Naive B cell (primary cell): Measurements from ENCODE around the gene TANC1. TPM values are rescaled to one million over a fixed set of nuclear protein-coding genes. Genes with fewer than 3 reads are reported as not detected.

Source experiments
- ATAC-seq, 2 donors: fragments of 150-1000 bp; cut with Tn5 transposase; 2 replicates each; pipeline ENCODE4 v1.10.0; 2021; ENCODE audit warnings: low read depth in 2 of 2, mild to moderate bottlenecking in 2 of 2, moderate library complexity in 2 of 2
- DNase-seq: peaks from one replicate; pipeline ENCODE4 v3.0.0; 2022
- H3K27ac Mint-ChIP-seq, 6 donors: one replicate each; pipeline ENCODE4 v1.8.0; 2020 to 2022; ENCODE audit warnings: mild to moderate bottlenecking in 6 of 6, mixed read lengths in 6 of 6, moderate library complexity in 5 of 6, inconsistent platforms in 2 of 6
- H3K27me3 Mint-ChIP-seq, 3 donors: one replicate each; pipeline ENCODE4 v1.8.0; 2021 to 2022; ENCODE audit warnings: mixed read lengths in 3 of 3, mild to moderate bottlenecking in 1 of 3
- H3K36me3 Mint-ChIP-seq, 2 donors: one replicate each; pipeline ENCODE4 v1.8.0; 2020 to 2022; ENCODE audit warnings: mixed read lengths in 2 of 2, inconsistent platforms in 1 of 2, mild to moderate bottlenecking in 1 of 2
- H3K4me1 Mint-ChIP-seq, 3 donors: one replicate each; pipeline ENCODE4 v1.8.0; 2020 to 2022; ENCODE audit warnings: mixed read lengths in 3 of 3, inconsistent platforms in 1 of 3, mild to moderate bottlenecking in 1 of 3, moderate library complexity in 1 of 3
- H3K4me3 Mint-ChIP-seq, 8 donors: one replicate each; pipeline ENCODE4 v1.8.0; 2020 to 2022; ENCODE audit warnings: mild to moderate bottlenecking in 8 of 8, mixed read lengths in 8 of 8, moderate library complexity in 8 of 8, inconsistent platforms in 2 of 8
- H3K9me3 Mint-ChIP-seq, 7 donors: one replicate each; pipeline ENCODE4 v1.8.0; 2020 to 2022; ENCODE audit warnings: mixed read lengths in 7 of 7, mild to moderate bottlenecking in 5 of 7, inconsistent platforms in 2 of 7, moderate library complexity in 1 of 7
- polyA plus RNA-seq, 6 donors: library from polyadenylated mRNA; unstranded; fragments of 300-500 nt; fragmentation: Illumina TruSeq; gene quantifications; one replicate each; pipeline ENCODE4 v1.2.3, GENCODE V29; 2021; ENCODE audit warnings: low read depth in 6 of 6

The TANC1 gene
- polyA plus RNA-seq, 6 donors from 2014 or later: 0.05 to 0.16 (median 0.09) TPM; not detected in 2

DNA sequence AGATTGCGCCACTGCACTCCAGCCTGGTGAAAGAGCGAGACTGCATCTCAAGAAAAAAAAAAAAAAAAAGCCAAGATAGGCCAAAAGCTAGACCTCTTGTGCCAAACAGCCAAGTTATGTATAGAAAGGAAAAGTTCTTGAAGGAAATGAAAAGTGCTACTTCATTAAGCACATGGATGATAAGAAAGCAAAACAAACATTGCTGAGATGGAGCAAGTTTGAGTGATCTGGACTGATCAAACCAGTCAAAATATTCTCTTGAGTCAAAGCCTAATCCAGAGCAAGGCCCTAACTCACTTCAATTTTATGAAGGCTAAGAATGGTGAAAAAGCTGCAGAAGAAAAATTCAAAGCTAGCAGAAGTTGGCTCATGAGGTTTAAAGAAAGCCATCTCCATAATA, 28.1 kb upstream of the TANC1 start:
- Mint-ChIP-seq H3K36me3 (no peaks in the 10 kb centered on the region), H3K9me3 (peaks cover 0 to 5% (median 0%) of the 10 kb centered on the region in 7 donors), H3K27me3 (peaks cover 0 to 3% (median 0%) of the 10 kb centered on the region in 3 donors), H3K4me1 (no peaks in the 10 kb centered on the region), H3K4me3 (no peak overlapping the region), H3K27ac (no peak overlapping the region)
- DNase-seq (no peak), ATAC-seq (no peak)

DNA sequence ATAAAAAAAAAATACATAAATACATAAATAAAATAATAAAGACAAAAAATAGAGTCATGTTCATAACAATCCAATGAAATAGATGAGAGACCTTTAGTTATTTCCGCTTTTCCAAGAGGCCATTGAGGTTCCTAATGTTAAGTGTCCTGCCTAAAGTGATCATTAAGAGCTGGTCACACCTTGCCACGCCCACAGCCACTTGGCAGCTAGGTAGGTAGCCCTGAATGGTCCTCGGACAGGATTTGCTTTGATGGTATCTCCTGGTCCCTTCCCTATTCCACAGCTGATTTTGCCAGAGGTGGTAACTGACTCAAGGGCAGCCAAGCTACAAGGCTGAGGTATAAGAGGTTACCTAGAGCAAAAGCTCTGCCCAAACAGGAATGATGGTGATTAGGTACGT, 24.5 kb upstream of the TANC1 start:
- no peak overlapping the region for H3K4me3 Mint-ChIP-seq
- ATAC-seq: no peak

DNA sequence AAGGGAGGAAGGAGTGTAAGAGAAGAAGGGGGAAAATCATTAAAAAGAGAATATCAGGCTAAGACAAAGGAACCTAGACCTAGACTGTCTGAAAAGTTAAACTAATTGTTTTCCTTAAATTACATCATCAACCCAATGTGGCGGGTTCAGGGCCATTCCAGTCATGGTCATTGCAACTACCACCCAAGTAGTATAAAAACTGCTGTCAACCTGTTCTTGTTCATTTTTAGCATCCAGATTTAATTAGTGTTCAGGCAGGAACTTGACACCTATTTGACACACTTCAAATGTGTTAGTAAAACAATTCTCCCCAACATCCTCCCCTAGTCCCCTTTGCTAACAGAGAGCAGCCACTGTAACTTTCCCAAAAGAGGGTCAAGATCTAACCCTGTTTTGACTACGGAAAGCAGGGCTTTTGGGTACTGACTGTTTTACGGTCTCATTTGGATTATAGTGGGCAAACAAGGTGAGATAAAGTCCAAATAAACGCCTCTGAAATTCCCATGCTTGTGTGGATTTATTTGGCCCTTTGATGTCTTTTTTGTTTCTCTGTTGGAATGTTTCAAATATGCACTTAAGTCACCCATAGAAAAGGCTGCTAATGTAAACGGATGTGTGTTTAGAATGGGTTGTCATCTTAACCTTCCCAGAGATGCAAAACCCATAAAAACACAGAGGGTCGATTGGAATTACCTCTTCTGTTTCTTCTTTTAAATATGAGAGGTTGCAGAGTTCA, 19.3 kb upstream of the TANC1 start:
- peaks cover 0 to 5% (median 2%) of the 10 kb centered on the region in 7 donors for H3K9me3 Mint-ChIP-seq
- ATAC-seq (no peak), DNase-seq (no peak)
- peaks cover 0 to 3% of the 10 kb centered on the region in 2 donors for H3K36me3 Mint-ChIP-seq
- H3K4me3 Mint-ChIP-seq: no peak overlapping the region
- H3K4me1 Mint-ChIP-seq: peaks cover 4 to 17% (median 6%) of the 10 kb centered on the region in 3 donors
- peaks cover 0 to 9% (median 0%) of the 10 kb centered on the region in 3 donors for H3K27me3 Mint-ChIP-seq
- peak overlapping the region in 1 of 6 donors; percentile 66 for H3K27ac Mint-ChIP-seq

More for the DNA sequence above, 24.5 kb upstream of the TANC1 start:
- Mint-ChIP-seq H3K4me1 (peaks cover 0 to 11% (median 0%) of the 10 kb centered on the region in 3 donors), H3K9me3 (peaks cover 0 to 5% (median 2%) of the 10 kb centered on the region in 7 donors), H3K27ac (no peak overlapping the region), H3K36me3 (peaks cover 0 to 3% of the 10 kb centered on the region in 2 donors), H3K27me3 (no peaks in the 10 kb centered on the region)
- no peak for DNase-seq

DNA sequence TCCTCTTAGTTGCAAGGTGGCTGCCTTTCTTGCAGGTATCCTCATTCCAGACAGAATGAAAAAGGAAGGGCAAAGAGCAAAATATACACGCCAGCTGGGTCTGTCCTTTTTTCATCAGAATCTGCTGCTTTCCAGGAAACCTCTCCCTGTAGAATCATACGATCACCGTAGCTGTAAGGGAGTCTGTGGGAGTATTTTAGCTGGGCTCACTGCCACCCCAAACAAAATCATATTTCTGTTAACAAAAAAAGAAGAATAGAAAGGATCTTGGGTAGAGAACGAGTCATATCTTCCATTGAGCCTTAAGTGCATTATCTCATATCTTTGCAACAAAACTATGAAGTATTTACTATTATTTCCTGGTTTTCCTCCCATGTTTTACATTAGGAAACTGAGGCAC, 15.0 kb upstream of the TANC1 start:
- Mint-ChIP-seq H3K27me3 (peaks cover 26 to 34% (median 29%) of the 10 kb centered on the region in 3 donors), H3K4me1 (peaks cover 4 to 10% (median 9%) of the 10 kb centered on the region in 3 donors), H3K27ac (no peak overlapping the region), H3K9me3 (peaks cover 0 to 2% (median 0%) of the 10 kb centered on the region in 7 donors), H3K4me3 (no peak overlapping the region), H3K36me3 (no peaks in the 10 kb centered on the region)
- DNase-seq: no peak
- ATAC-seq: no peak

DNA sequence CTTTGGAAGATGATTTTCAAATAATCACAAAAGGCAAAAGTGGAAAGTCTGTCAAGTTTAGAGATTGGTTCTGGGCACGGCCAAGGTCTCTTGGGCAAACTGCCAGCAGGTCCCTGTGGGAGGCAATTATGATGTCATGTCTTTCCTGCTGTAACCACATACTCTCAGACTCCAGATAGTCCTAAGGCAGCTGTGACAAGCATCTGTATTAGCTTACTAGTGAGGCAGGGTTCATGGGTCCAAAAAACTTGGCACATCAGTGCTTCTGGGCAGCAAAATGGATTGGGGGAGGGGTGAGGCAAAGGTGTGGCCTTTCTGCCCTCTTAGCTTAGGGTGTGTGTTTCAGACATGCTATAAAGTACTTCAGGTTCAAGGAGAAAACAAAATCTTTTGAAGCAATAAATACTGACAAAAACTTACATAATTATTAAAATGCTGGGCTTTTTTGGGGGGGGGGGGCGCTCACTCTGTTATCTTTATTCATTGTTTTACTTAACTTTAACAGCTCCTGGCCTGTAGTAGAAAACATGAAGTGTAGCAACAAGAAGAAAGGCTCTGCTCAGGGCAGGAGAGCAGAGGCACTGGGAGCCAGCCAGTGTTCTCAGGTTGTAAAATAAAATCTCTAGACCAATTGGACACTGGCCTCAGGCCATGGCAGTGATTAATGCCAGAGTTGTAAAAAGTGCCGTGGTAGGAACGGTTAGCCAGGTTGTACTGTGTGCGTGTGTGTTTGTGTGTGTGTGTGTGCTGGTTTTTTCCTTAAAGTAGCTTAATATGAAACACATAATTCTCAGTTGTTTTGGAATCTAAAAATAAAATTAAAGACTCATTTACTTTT, 14.3 kb upstream of the TANC1 start:
- Mint-ChIP-seq H3K36me3 (no peaks in the 10 kb centered on the region), H3K9me3 (peaks cover 0 to 2% (median 0%) of the 10 kb centered on the region in 7 donors), H3K4me3 (no peak overlapping the region), H3K4me1 (peaks cover 4 to 10% (median 9%) of the 10 kb centered on the region in 3 donors), H3K27me3 (peaks cover 32 to 37% (median 33%) of the 10 kb centered on the region in 3 donors), H3K27ac (peak overlapping the region in 1 of 6 donors; percentile 78)
- DNase-seq (no peak), ATAC-seq (peak; percentile 28 to 43)

DNA sequence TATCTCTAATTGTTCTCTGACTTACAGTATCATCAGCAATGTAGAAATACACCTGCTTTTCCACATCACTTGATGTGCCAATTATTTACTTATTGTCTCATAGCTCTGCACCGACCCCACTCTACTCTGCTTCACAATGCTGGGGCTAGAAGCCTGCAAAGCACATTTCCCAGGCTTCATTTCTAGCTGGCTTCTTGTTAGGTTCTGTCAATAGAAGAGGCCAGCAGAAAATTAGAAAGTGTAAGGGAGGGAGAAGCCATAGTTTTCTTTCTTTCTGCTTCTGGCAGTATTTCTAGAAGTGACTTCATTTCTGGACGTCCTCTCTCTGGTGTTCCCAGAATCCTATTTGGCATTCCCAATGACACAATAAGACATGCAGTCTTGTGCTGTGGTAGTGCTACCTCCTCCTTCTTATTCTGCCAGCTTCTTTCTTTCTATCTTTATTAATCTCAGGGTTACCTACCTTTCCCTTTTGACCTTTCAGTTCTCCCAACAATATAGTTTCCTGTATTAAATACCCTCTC, 12.5 kb upstream of the TANC1 start:
- H3K9me3 Mint-ChIP-seq: peaks cover 0 to 2% (median 0%) of the 10 kb centered on the region in 7 donors
- DNase-seq: no peak
- no peaks in the 10 kb centered on the region for H3K36me3 Mint-ChIP-seq
- H3K4me3 Mint-ChIP-seq: no peak overlapping the region
- peaks cover 4 to 10% (median 9%) of the 10 kb centered on the region in 3 donors for H3K4me1 Mint-ChIP-seq
- H3K27ac Mint-ChIP-seq: no peak overlapping the region
- peaks cover 34 to 37% (median 36%) of the 10 kb centered on the region in 3 donors for H3K27me3 Mint-ChIP-seq
- no peak for ATAC-seq

DNA sequence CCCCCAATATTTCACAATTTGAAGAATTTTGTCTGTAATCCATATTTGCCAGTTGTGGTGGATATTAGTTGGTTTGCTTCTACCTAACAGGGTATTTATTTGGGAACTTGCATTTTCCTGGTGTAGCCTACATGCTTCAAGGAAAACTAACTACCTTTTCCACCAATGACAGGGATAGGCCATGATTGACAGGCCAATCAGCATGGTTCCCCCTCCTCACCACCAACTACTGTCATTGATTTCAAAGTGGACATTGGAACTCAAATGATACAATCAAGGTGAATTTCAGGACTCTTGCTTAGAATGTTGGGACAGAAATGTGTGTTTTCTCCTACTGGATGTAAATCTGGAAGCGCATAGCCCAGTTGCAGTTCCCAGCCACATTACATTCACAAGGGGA, 10.1 kb upstream of the TANC1 start:
- Mint-ChIP-seq H3K4me1 (peaks cover 4 to 10% (median 9%) of the 10 kb centered on the region in 3 donors), H3K9me3 (peaks cover 0 to 6% (median 0%) of the 10 kb centered on the region in 7 donors), H3K36me3 (no peaks in the 10 kb centered on the region), H3K27ac (no peak overlapping the region), H3K27me3 (peaks cover 34 to 40% (median 37%) of the 10 kb centered on the region in 3 donors), H3K4me3 (no peak overlapping the region)
- DNase-seq (no peak), ATAC-seq (no peak)

DNA sequence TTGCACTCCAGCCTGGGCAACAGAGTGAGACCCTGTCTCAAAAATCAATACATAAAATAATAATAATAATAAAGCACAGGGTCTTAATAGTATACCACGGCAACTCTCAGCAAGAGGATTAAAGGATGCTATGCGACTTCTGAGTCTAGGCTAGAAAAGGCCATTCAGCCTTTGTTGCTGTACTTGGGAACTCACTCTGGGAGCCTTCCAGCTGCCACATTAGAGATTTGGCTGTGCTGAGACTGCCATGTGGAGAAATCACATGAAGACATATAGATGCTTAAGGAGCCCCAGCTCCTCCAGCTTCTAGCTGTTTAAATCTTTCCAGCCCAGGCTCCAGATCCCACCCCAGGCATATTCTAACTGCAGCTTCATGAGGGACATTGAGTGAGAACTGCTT, 8.2 kb upstream of the TANC1 start:
- Mint-ChIP-seq H3K9me3 (peaks cover 0 to 6% (median 0%) of the 10 kb centered on the region in 7 donors), H3K27ac (no peak overlapping the region), H3K36me3 (no peaks in the 10 kb centered on the region), H3K4me3 (no peak overlapping the region), H3K27me3 (peaks cover 34 to 42% (median 41%) of the 10 kb centered on the region in 3 donors), H3K4me1 (no peaks in the 10 kb centered on the region)
- ATAC-seq (no peak), DNase-seq (no peak)

DNA sequence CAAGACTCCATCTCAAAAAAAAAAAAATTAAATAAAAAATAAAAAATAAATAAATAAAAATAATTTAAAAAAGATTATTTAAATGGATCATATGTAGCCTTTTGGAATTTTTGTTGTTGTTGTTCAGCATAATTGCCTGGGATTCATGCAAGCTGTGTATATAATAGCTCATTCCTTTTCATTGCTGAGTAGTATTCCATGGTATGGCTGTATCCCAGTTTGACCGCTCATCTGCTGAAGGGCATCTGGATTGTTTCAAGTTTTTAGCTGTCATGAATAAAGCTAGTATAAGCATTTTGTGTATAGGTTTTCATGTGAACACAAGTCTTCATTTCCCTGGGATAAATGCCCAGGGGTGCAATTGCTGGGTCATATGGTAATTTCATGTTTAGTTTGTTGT, 6.4 kb upstream of the TANC1 start:
- Mint-ChIP-seq H3K27me3 (peaks cover 31 to 38% (median 34%) of the 10 kb centered on the region in 3 donors), H3K4me3 (no peak overlapping the region), H3K36me3 (no peaks in the 10 kb centered on the region), H3K27ac (peak overlapping the region in 1 of 6 donors; percentile 62), H3K9me3 (peaks cover 0 to 6% (median 0%) of the 10 kb centered on the region in 7 donors), H3K4me1 (no peaks in the 10 kb centered on the region)
- ATAC-seq: no peak
- no peak for DNase-seq

DNA sequence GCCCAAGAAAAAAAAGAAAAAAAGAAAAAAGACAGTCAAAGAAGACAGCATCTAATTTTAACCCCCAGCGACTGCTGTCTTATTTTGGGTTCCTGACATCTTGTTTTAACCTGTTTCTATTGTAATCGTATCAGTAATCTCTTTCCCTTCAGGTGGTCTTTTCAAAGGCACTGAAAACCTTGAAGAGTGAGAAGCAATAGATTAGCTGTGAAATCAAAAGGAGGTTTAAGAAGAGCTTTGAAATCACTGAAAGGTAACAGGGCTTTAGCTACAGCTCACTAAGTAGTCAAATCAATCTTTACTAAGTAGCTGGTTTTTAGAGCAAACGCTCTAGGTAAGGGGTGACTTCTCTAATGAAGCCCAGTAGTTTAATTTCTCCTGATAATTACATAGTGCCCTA, 5.4 kb upstream of the TANC1 start:
- H3K36me3 Mint-ChIP-seq: no peaks in the 10 kb centered on the region
- DNase-seq: no peak
- H3K27ac Mint-ChIP-seq: no peak overlapping the region
- no peak overlapping the region for H3K4me3 Mint-ChIP-seq
- H3K27me3 Mint-ChIP-seq: peaks cover 24 to 40% (median 31%) of the 10 kb centered on the region in 3 donors
- H3K9me3 Mint-ChIP-seq: peaks cover 0 to 4% (median 0%) of the 10 kb centered on the region in 7 donors
- peaks cover 0 to 5% (median 3%) of the 10 kb centered on the region in 3 donors for H3K4me1 Mint-ChIP-seq
- no peak for ATAC-seq

DNA sequence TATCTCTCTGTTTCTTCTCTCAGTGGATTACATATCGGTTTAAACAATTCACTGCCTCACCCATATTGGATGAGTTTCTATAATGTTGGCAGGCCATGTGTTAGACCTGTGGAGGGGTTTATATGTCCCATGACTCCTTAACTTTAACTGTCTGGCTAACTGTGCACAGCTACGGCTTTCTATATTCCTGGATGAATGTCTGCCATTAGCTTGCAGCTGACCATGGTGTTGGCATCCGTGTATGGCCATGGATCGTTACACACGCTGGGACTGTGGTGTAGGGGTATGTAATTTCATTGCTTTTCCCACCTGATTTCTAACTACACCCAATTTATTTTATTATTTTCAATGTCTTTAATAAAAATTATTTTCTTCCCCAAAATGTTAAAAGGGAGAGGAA, 3.3 kb upstream of the TANC1 start:
- ATAC-seq (no peak), DNase-seq (no peak)
- Mint-ChIP-seq H3K9me3 (peaks cover 0 to 4% (median 0%) of the 10 kb centered on the region in 7 donors), H3K27me3 (peaks cover 29 to 43% (median 32%) of the 10 kb centered on the region in 3 donors), H3K27ac (no peak overlapping the region), H3K4me3 (no peak overlapping the region), H3K4me1 (peaks cover 8 to 17% (median 13%) of the 10 kb centered on the region in 3 donors), H3K36me3 (no peaks in the 10 kb centered on the region)

DNA sequence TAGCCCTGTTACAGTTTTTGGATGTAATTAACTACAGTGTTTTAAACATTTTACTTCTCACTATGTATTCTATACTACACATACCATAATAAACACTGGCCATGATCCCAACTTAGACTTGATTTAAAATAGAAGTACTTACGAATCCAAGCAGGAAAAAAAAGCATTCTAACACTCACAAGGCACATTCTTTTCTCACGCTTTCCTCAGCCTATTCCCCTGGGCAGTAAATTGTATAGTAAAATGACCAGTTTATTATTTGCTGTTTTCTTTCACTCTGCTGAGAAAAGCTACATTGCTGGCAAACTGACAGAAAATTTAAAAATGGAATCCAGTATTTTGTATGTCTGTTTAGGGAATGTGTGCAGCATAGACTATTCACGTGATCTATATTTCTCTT, 2.8 kb upstream of the TANC1 start:
- Mint-ChIP-seq H3K4me3 (peak overlapping the region in 1 of 8 donors; percentile 45), H3K27ac (peak overlapping the region in 1 of 6 donors; percentile 57), H3K9me3 (peaks cover 0 to 4% (median 0%) of the 10 kb centered on the region in 7 donors), H3K27me3 (peaks cover 34 to 48% (median 37%) of the 10 kb centered on the region in 3 donors), H3K36me3 (no peaks in the 10 kb centered on the region), H3K4me1 (peaks cover 12 to 21% (median 17%) of the 10 kb centered on the region in 3 donors)
- ATAC-seq (no peak), DNase-seq (no peak)

DNA sequence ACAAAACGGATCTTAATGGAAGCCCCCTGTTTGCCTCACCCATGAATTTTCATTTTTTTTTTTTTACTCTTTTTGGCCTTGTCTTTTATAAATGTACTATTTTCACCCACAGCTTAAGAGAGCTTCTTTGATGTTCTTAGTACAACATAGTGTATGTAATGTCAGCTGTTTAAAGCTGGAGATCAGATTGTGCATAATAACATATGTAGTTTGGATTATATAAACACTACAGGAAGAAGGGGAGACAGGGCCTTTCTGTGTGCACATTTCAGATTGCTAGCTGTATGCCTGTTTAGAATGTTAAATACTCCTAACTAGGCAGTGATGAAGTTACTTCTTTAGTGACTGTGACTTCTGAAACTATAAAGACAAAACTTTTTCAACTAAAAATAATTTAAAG, 2.1 kb upstream of the TANC1 start:
- no peak overlapping the region for H3K27ac Mint-ChIP-seq
- H3K4me1 Mint-ChIP-seq: peaks cover 12 to 21% (median 17%) of the 10 kb centered on the region in 3 donors
- peak overlapping the region in 1 of 8 donors; percentile 79 for H3K4me3 Mint-ChIP-seq
- peaks cover 0 to 4% (median 0%) of the 10 kb centered on the region in 7 donors for H3K9me3 Mint-ChIP-seq
- no peaks in the 10 kb centered on the region for H3K36me3 Mint-ChIP-seq
- ATAC-seq (no peak), DNase-seq (no peak)
- peaks cover 40 to 51% (median 43%) of the 10 kb centered on the region in 3 donors for H3K27me3 Mint-ChIP-seq
